AG20443 (cell line): Measurements from ENCODE around the gene SLC39A6.

Source experiments
- DNase-seq: peaks from one replicate; pipeline ENCODE4 v3.0.0; 2012; ENCODE audit warnings: low spot score, mixed read lengths

The SLC39A6 gene

GRCh38 chr18:36064027-36064808, 64.9 kb downstream of the SLC39A6 start:
- no peak for DNase-seq

- DNase-seq = no peak
These were observed 70.5 kb downstream of the SLC39A6 start for GRCh38 chr18:36058674-36059073.
